ENCODE results near the gene AGTR1.

Gene AGTR1

GRCh38 chr3:148737104-148737530 is 39.4 kb downstream of the AGTR1 start:
- CTCF ChIA-PET: no interaction called here
- DNase-seq (ENCODE audit: extremely low spot score): no peak
- POLR2A ChIA-PET: no interaction called here
- TF ChIP-seq CTBP1 (IDR thresholded peaks at IDR 0.05; ENCODE audit: borderline replicate concordance) (no peak), ZNF384 (IDR thresholded peaks at IDR 0.05) (no peak)

- DNase-seq (ENCODE audit: extremely low spot score): no peak
- TF ChIP-seq TARDBP (IDR thresholded peaks at IDR 0.05) (no peak), ZNF384 (IDR thresholded peaks at IDR 0.05) (no peak), SP1 (IDR thresholded peaks at IDR 0.05) (no peak), FOXK2 (IDR thresholded peaks at IDR 0.05) (no peak), SUZ12 (IDR thresholded peaks at IDR 0.05) (no peak), HDGF (IDR thresholded peaks at IDR 0.05; ENCODE audit: borderline replicate concordance) (no peak), L3MBTL2 (conservative IDR thresholded peaks at IDR 0.05) (no peak), FOXA1 (IDR thresholded peaks at IDR 0.05) (no peak), LEF1 (IDR thresholded peaks at IDR 0.05; ENCODE audit: borderline replicate concordance) (no peak), ARNT (IDR thresholded peaks at IDR 0.05) (no peak), FOXM1 (IDR thresholded peaks at IDR 0.05; ENCODE audit: borderline replicate concordance) (no peak), CTBP1 (IDR thresholded peaks at IDR 0.05; ENCODE audit: borderline replicate concordance) (no peak), ELF4 (IDR thresholded peaks at IDR 0.05) (no peak), PKNOX1 (IDR thresholded peaks at IDR 0.05) (no peak), NFRKB (IDR thresholded peaks at IDR 0.05) (no peak), BHLHE40 (IDR thresholded peaks at IDR 0.05; ENCODE audit: borderline replicate concordance) (no peak)
- POLR2A ChIA-PET: no interaction called here
- CTCF ChIA-PET: no interaction called here
Measured at GRCh38 chr3:148739720-148740119, 42.0 kb downstream of the AGTR1 start.

GRCh38 chr3:148740291-148740690 is 42.6 kb downstream of the AGTR1 start:
- ChIA-PET CTCF (no interaction called here), POLR2A (no interaction called here)
- no peak for DNase-seq (ENCODE audit: extremely low spot score)
- TF ChIP-seq ELF4 (IDR thresholded peaks at IDR 0.05) (no peak), SP1 (IDR thresholded peaks at IDR 0.05) (no peak), NFRKB (IDR thresholded peaks at IDR 0.05) (no peak), LEF1 (IDR thresholded peaks at IDR 0.05; ENCODE audit: borderline replicate concordance) (no peak), HDGF (IDR thresholded peaks at IDR 0.05; ENCODE audit: borderline replicate concordance) (no peak), FOXK2 (IDR thresholded peaks at IDR 0.05) (no peak), ARNT (IDR thresholded peaks at IDR 0.05) (no peak), PKNOX1 (IDR thresholded peaks at IDR 0.05) (no peak), ZNF384 (IDR thresholded peaks at IDR 0.05) (no peak)

- no peak for DNase-seq (ENCODE audit: extremely low spot score)
- ChIA-PET POLR2A (no interaction called here), CTCF (no interaction called here)
- TF ChIP-seq TARDBP (IDR thresholded peaks at IDR 0.05) (no peak), SP1 (IDR thresholded peaks at IDR 0.05) (no peak), ZNF384 (IDR thresholded peaks at IDR 0.05) (no peak)
Measured at GRCh38 chr3:148741219-148741618, 43.5 kb downstream of the AGTR1 start.

GRCh38 chr3:148742118-148742517 is 44.4 kb downstream of the AGTR1 start:
- DNase-seq (ENCODE audit: extremely low spot score): no peak
- TF ChIP-seq SP1 (IDR thresholded peaks at IDR 0.05) (no peak), ARNT (IDR thresholded peaks at IDR 0.05) (no peak), NFRKB (IDR thresholded peaks at IDR 0.05) (no peak), CTBP1 (IDR thresholded peaks at IDR 0.05; ENCODE audit: borderline replicate concordance) (no peak), FOXK2 (IDR thresholded peaks at IDR 0.05) (no peak), FOXA1 (IDR thresholded peaks at IDR 0.05) (no peak), HDGF (IDR thresholded peaks at IDR 0.05; ENCODE audit: borderline replicate concordance) (no peak), TARDBP (IDR thresholded peaks at IDR 0.05) (no peak), FOXM1 (IDR thresholded peaks at IDR 0.05; ENCODE audit: borderline replicate concordance) (no peak), BHLHE40 (IDR thresholded peaks at IDR 0.05; ENCODE audit: borderline replicate concordance) (no peak), SUZ12 (IDR thresholded peaks at IDR 0.05) (no peak), ZNF384 (IDR thresholded peaks at IDR 0.05) (no peak), L3MBTL2 (conservative IDR thresholded peaks at IDR 0.05) (no peak)
- CTCF ChIA-PET: no interaction called here
- POLR2A ChIA-PET: no interaction called here

- no peak for TF ChIP-seq BHLHE40 (IDR thresholded peaks at IDR 0.05; ENCODE audit: borderline replicate concordance)
- ChIA-PET CTCF (no interaction called here), POLR2A (no interaction called here)
- DNase-seq (ENCODE audit: extremely low spot score): no peak
Measured at GRCh38 chr3:148746053-148746452, 48.4 kb downstream of the AGTR1 start.

- POLR2A ChIA-PET: no interaction called here
- CTCF ChIA-PET: no interaction called here
- TF ChIP-seq BHLHE40 (IDR thresholded peaks at IDR 0.05; ENCODE audit: borderline replicate concordance) (no peak), L3MBTL2 (conservative IDR thresholded peaks at IDR 0.05) (no peak), HDGF (IDR thresholded peaks at IDR 0.05; ENCODE audit: borderline replicate concordance) (no peak)
- DNase-seq (ENCODE audit: extremely low spot score): no peak
Measured at GRCh38 chr3:148748283-148748682, 50.6 kb downstream of the AGTR1 start.

- ChIA-PET POLR2A (no interaction called here), CTCF (interaction anchor here (0.6 kb wide), 1 partner anchor 287 kb away, joined by 4 read pairs; no protein-coding TSS in a partner anchor)
- DNase-seq (ENCODE audit: extremely low spot score): no peak
- TF ChIP-seq FOXK2 (IDR thresholded peaks at IDR 0.05): no peak
- TF ChIP-seq LEF1 (IDR thresholded peaks at IDR 0.05; ENCODE audit: borderline replicate concordance): no peak
- TF ChIP-seq ZNF384 (IDR thresholded peaks at IDR 0.05): no peak
- TF ChIP-seq PKNOX1 (IDR thresholded peaks at IDR 0.05): no peak
- no peak for TF ChIP-seq FOXM1 (IDR thresholded peaks at IDR 0.05; ENCODE audit: borderline replicate concordance)
- TF ChIP-seq HDGF (IDR thresholded peaks at IDR 0.05; ENCODE audit: borderline replicate concordance): no peak
- TF ChIP-seq ELF4 (IDR thresholded peaks at IDR 0.05): no peak
- TF ChIP-seq CTBP1 (IDR thresholded peaks at IDR 0.05; ENCODE audit: borderline replicate concordance): no peak
- TF ChIP-seq ARNT (IDR thresholded peaks at IDR 0.05): no peak
- TF ChIP-seq L3MBTL2 (conservative IDR thresholded peaks at IDR 0.05): no peak
- no peak for TF ChIP-seq FOXA1 (IDR thresholded peaks at IDR 0.05)
- no peak for TF ChIP-seq SP1 (IDR thresholded peaks at IDR 0.05)
- TF ChIP-seq TARDBP (IDR thresholded peaks at IDR 0.05): no peak
- TF ChIP-seq BHLHE40 (IDR thresholded peaks at IDR 0.05; ENCODE audit: borderline replicate concordance): no peak
- TF ChIP-seq NFRKB (IDR thresholded peaks at IDR 0.05): no peak
Measured at GRCh38 chr3:148750296-148750695, 52.6 kb downstream of the AGTR1 start.

Data from HEK293T (cell line).